H1 (cell line): Measurements from ENCODE around the gene DHX58. TPM values are rescaled to one million over a fixed set of nuclear protein-coding genes. Genes with fewer than 3 reads are reported as not detected.

Experiments
- JUND ChIP-seq: IDR thresholded peaks from 2 replicates; pipeline ENCODE4 v1.6.1; 2011; ENCODE audit warnings: mild to moderate bottlenecking, improper control_type of control experiment, low read length
- USF2 ChIP-seq: IDR thresholded peaks from 2 replicates; pipeline ENCODE4 v1.6.1; 2011; ENCODE audit warnings: low read length, improper control_type of control experiment
- polyA plus RNA-seq, 7 experiments: library from polyadenylated mRNA; depleted of rRNA in 3 of 7; stranded (reverse) in 5 of 7; unstranded in 2 of 7; fragments of >200 nt in 5 of 7; fragments of 200-250 nt in 2 of 7; gene quantifications; 1 replicate in 5 of 7; 2 replicates in 1 of 7; 4 replicates in 1 of 7; pipeline versions ENCODE4 v1.2.1 to v1.2.3, GENCODE V29; 2011 to 2013; ENCODE audit warnings: missing spikeins in 2 of 7, mixed read lengths in 2 of 7
- total RNA-seq: library from RNA; stranded (reverse); fragmentation: NEBNext Ultra II Directional; extraction: Animal tissue kit (Norgen Biotek cat#: 25700); gene quantifications from 2 replicates; pipeline ENCODE4 v1.2.1, GENCODE V29; 2021

DHX58 gene
- total and polyA plus RNA-seq, 2 of the 8 experiments (the other 6 are each of a cell fraction or from before 2014, with no cell fraction given) = 5.6 to 9.9 TPM

GRCh38 chr17:42092939-42093338, 19.6 kb downstream of the DHX58 start (continued):
- TF ChIP-seq USF2 (no peak), JUND (no peak)
